WERI-Rb-1 (cell line): ENCODE measurements around the gene PDK2.

Experiments used
- DNase-seq: peaks from one replicate; pipeline ENCODE4 v3.0.0-alpha.2; 2020
- H3K27ac ChIP-seq: fragments of 250-450 bp; sonication (Bioruptor Pico); 2 replicates; pipeline ENCODE4 v1.5.1; 2020; ENCODE audit warnings: mild to moderate bottlenecking, moderate library complexity
- H3K27me3 ChIP-seq: fragments of 250-450 bp; sonication (Bioruptor Pico); 2 replicates; pipeline ENCODE4 v1.5.1; 2021; ENCODE audit warnings: mild to moderate bottlenecking, low read depth, moderate library complexity; ENCODE audit not compliant: insufficient read depth, severe bottlenecking
- H3K36me3 ChIP-seq: fragments of 250-450 bp; sonication (Bioruptor Pico); 2 replicates; pipeline ENCODE4 v1.5.1; 2020; ENCODE audit warnings: mild to moderate bottlenecking, moderate library complexity
- H3K4me3 ChIP-seq: 2 replicates; pipeline ENCODE4 v1.5.1; 2011; ENCODE audit warnings: low read depth, mild to moderate bottlenecking, control low read depth, low read length
- H3K9me3 ChIP-seq: fragments of 250-450 bp; sonication (Bioruptor Pico); 2 replicates; pipeline ENCODE4 v1.5.1; 2021; ENCODE audit warnings: mild to moderate bottlenecking, moderate library complexity; ENCODE audit not compliant: severe bottlenecking
- CTCF ChIP-seq: IDR thresholded peaks from 2 replicates; pipeline ENCODE4 v1.5.1; 2011; ENCODE audit warnings: low read depth, mild to moderate bottlenecking, control low read depth, inconsistent platforms, low read length

PDK2 gene

DNA sequence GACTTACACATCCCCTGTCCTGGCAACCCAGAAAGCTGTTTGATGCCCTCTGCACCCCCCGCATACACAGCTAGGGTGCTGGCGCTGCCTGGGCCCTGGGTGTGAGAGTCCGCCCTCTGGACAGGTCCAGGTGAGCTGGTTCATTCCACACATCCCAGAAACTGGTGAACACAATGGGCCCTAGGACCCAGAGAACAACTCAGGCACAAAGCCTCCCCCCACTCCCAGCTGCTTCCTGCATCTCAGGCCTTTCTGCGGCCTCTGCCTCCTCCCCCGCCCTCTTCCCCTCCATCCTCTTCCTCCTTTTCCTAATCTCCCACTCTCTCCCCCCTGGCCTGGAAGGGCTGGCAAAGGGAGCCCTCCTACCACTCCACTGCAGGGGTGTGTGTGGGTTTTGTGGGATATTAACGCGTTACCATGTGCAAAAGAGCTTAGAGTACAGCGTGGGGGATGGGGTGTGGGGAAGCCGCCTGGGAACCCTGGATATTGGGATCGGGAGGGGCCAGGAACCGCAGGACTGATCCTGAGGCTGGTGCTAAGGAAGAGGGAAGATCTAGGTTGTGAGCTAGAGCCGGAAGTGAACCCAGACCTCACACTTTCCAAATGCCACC, 56.9 kb downstream of the PDK2 start:
- no peak for TF ChIP-seq CTCF
- peak overlapping the region; percentile 68 for H3K4me3 ChIP-seq
- peak overlapping the region; percentile 93 for H3K27ac ChIP-seq
- no peaks in the 10 kb centered on the region for H3K27me3 ChIP-seq
- H3K36me3 ChIP-seq: peaks cover 12% of the 10 kb centered on the region
- DNase-seq: peak; percentile 96
- no peaks in the 10 kb centered on the region for H3K9me3 ChIP-seq

- H3K27me3 ChIP-seq: no peaks in the 10 kb centered on the region
- no peak for DNase-seq
- no peaks in the 10 kb centered on the region for H3K9me3 ChIP-seq
- TF ChIP-seq CTCF: no peak
- peaks cover 6% of the 10 kb centered on the region; the same call in 1 of the 2 replicates for H3K36me3 ChIP-seq
- H3K4me3 ChIP-seq: peak overlapping the region; percentile 68; the same call in 1 of the 2 replicates
- peak overlapping the region; percentile 93 for H3K27ac ChIP-seq
Observed at GRCh38 chr17:50152736-50153135, 57.6 kb downstream of the PDK2 start.

DNA sequence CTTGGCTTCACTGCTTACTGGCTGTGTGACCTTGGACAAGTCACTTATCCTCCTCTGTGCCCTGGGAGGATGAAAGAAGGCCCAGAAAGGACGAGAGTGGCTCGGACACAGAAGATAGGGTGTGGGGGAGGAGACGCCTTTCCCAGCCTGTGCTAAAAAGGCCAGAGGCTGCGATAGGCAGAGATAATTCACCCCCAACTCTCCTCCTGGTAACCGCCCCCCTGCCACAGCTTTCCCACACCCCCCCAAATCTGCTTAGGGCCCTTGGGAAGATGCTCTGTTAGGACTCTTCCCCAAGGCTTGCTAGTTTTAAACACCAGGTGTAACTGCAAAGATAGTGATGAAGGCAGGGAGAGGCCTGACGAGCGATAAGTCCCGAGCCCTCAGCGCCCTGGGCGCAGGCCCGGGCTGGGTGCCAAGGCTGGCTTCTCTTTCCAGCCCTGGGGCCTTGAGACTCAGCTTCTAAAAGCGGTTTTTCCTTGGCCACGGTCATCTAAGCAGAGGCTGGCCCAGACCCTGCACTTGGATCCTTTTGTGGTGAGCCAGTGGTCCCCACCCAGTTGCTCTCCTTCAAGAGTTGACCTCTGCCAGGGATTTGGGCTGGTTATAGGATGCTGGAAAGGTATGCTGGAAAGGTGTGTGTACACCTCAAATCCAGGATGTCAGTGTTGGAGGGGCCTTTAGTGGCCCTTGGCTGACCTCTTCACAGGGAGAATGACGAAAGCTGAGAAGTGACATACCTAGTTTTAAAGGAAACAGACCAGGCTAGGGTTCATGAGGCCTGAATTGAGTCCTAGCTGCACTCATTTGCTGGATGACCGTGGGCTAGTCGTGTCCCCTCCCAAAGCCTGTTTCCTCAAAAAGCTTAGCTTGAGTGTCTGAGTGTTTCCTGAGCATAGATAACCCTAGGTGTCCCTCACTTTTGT, 58.8 kb downstream of the PDK2 start:
- Histone ChIP-seq H3K36me3 (no peaks in the 10 kb centered on the region), H3K4me3 (no peak overlapping the region), H3K9me3 (no peaks in the 10 kb centered on the region), H3K27me3 (no peaks in the 10 kb centered on the region), H3K27ac (no peak overlapping the region)
- no peak for TF ChIP-seq CTCF
- DNase-seq: no peak

DNA sequence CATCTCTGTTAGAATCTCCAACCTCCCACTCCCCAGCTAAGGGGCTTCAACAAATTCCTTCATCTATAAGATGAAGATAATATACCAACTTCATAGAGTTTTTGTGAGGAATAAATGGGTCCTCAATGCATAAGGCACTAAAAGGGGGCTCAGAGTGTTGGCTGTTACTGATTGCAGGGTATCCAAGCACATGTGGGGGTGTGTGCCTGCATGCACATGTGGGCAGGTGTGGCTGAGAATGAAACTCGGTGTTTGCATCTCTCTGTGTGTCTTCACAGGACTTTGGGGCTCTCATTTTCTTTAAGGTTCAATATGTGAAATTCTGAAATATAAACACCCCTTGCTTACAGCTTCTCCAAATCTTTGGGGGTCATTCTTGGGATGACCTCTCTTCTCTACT, 59.5 kb downstream of the PDK2 start:
- DNase-seq: no peak
- Histone ChIP-seq H3K36me3 (no peaks in the 10 kb centered on the region), H3K27ac (no peak overlapping the region), H3K4me3 (no peak overlapping the region), H3K9me3 (no peaks in the 10 kb centered on the region), H3K27me3 (no peaks in the 10 kb centered on the region)
- no peak for TF ChIP-seq CTCF

DNA sequence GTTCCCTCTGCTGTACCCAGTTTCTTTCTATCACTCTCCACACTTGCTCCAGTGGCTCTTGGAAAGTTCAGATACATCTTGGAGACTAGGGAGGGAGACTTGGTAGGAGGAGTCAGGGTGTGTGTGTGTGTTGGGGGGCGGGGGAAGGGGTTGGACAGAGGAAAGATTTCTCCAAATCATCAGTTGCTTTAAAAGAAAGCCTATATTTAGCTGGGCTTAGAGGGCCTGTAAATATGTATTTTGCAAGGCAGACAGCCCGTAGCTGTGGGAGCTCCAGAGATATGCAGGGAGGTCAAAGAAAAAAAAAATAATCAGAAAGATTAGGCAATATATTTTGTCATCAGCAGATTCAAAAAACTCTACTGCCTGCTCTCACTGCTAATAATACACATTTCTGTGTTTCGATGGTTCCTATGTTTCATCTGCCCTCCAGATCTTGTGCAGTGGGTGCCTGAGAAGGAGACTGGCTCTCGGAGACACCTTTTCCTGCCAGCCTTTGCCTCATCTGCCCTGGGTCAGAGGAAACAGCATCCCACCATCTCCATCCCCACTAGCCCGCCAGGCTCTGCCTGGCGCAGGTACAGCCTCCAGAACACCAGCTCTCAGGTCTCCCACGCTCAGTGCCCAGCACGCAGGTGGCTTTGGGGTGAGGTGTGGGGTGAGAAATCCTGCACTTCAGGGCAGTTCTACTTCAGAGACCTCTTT, 60.1 kb downstream of the PDK2 start:
- Histone ChIP-seq H3K4me3 (no peak overlapping the region), H3K27ac (no peak overlapping the region), H3K36me3 (no peaks in the 10 kb centered on the region), H3K27me3 (no peaks in the 10 kb centered on the region), H3K9me3 (no peaks in the 10 kb centered on the region)
- DNase-seq: no peak
- TF ChIP-seq CTCF: no peak
